SJCRH30 (cell line): ENCODE measurements around the gene ATF1. TPM values are rescaled to one million over a fixed set of nuclear protein-coding genes. Genes with fewer than 3 reads are reported as not detected.
"Not testable (repeated sequence)": the region's sequence is repeated elsewhere in the genome, so short reads cannot be mapped to it uniquely, and the experiment has no call there.

ENCODE experiments used
- DNase-seq, 2 experiments: peaks; one replicate each; pipeline ENCODE4 v3.0.0-alpha.2; 2015 to 2020
- H3K27ac ChIP-seq: fragments of 250-450 bp; sonication (Bioruptor Pico); 2 replicates; pipeline ENCODE4 v1.5.1; 2020; ENCODE audit warnings: mild to moderate bottlenecking, moderate library complexity
- H3K27me3 ChIP-seq: fragments of 250-450 bp; sonication (Bioruptor Pico); 2 replicates; pipeline ENCODE4 v1.5.1; 2020; ENCODE audit warnings: mild to moderate bottlenecking, moderate library complexity
- H3K36me3 ChIP-seq: fragments of 250-450 bp; sonication (Bioruptor Pico); 2 replicates; pipeline ENCODE4 v1.5.1; 2020; ENCODE audit warnings: mild to moderate bottlenecking, moderate library complexity
- H3K4me1 ChIP-seq: fragments of 250-450 bp; sonication (Bioruptor Pico); 2 replicates; pipeline ENCODE4 v1.5.1; 2020; ENCODE audit warnings: mild to moderate bottlenecking, moderate library complexity
- H3K4me3 ChIP-seq: fragments of 250-450 bp; sonication (Bioruptor Pico); 2 replicates; pipeline ENCODE4 v1.5.1; 2020; ENCODE audit warnings: mild to moderate bottlenecking, moderate library complexity
- H3K9me3 ChIP-seq: fragments of 250-450 bp; sonication (Bioruptor Pico); replicated peaks from 2 replicates; pipeline ENCODE4 v1.5.1; 2020; ENCODE audit warnings: mild to moderate bottlenecking, moderate library complexity
- total RNA-seq: library from RNA; depleted of rRNA; stranded (reverse); fragments of >200 nt; shearing (Covaris generic); gene quantifications from 2 replicates; pipeline ENCODE4 v1.2.3, GENCODE V29; 2014; rRNA removed

Gene ATF1
- total RNA-seq, 1 experiment from 2014 or later: 56.4 TPM

DNA sequence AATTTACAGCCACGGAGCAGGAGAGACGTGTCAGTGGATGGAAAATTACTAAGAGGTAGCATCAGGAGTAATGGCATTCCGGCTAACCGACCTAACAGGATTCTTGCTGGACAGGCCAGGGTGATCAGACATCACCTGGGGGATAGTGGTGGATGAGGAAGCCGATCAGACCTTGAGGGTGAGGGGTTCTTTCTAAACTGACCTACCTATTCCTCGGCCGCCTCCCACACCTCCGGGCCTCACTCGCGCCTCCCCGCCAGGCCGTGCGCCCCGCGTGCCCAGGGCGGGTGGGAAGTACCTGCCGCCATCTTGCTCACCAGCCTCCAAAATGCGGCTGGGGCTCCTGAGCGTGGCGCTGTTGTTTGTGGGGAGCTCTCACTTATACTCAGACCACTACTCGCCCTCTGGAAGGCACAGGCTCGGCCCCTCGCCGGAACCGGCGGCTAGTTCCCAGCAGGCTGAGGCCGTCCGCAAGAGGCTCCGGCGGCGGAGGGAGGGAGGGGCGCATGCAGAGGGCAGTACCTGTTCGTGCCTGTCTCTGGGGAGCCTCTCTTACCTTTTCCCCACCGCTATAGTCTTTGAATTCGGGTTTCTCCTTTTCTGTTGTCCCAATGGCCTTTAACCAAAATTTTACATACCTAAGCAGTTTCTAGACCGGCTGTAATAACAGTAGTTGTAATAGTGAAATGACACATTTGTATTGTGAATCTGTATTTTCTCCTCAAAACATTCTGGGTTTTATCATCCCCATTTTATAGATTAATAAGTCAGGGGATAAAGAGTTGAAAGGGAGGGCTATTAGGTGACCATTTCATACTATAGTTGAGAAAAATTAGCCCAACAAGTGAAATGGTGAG is 79.0 kb downstream of the ATF1 start, which contains the start of gene TMPRSS12:
TSS of gene TMPRSS12 (plus strand) at position 290 of the 857 bp plus-strand sequence. CDS start at position 329, 39 bp downstream.
- Histone ChIP-seq H3K27me3 (no peaks in the 10 kb centered on the region), H3K36me3 (no peaks in the 10 kb centered on the region), H3K9me3 (no peaks in the 10 kb centered on the region), H3K4me3 (no peak within 1 kb of the TSS), H3K4me1 (no peaks in the 10 kb centered on the region), H3K27ac (no peak within 1 kb of the TSS)
- no peak for DNase-seq

- no peak for DNase-seq
- no peaks in the 10 kb centered on the region for H3K9me3 ChIP-seq
- H3K27ac ChIP-seq: no peak overlapping the region
- H3K27me3 ChIP-seq: no peaks in the 10 kb centered on the region
- H3K36me3 ChIP-seq: no peaks in the 10 kb centered on the region
- no peaks in the 10 kb centered on the region for H3K4me1 ChIP-seq
- no peak overlapping the region for H3K4me3 ChIP-seq
Observed at GRCh38 chr12:50845021-50845647, 81.2 kb downstream of the ATF1 start.

DNA sequence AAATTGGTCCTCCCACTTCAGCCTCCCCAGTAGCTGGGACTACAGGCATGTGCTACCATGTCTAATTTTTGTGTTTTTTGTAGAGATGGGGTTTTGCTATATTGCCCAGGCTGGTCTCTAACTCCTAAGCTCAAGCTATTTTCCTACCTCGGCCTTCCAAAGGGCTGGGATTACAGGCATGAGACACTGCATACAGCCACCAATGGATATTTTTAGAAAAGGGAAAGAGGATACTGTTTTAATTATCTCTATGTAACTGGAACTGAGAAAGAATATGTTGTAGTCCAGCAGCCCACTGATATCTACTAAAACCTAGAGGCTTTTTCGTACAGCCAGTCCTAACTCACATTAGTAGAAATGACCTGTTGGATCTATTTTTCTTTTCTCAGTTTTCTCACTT is 85.1 kb downstream of the ATF1 start:
- Histone ChIP-seq H3K27ac (no peak overlapping the region), H3K36me3 (no peaks in the 10 kb centered on the region), H3K4me3 (no peak overlapping the region), H3K9me3 (peaks cover 6% of the 10 kb centered on the region; the same call in 1 of the 2 replicates), H3K27me3 (peaks cover 3% of the 10 kb centered on the region; the same call in 1 of the 2 replicates), H3K4me1 (no peaks in the 10 kb centered on the region)
- DNase-seq: no peak

- H3K4me3 ChIP-seq, H3K27me3 ChIP-seq, H3K4me1 ChIP-seq, H3K36me3 ChIP-seq, H3K27ac ChIP-seq, H3K9me3 ChIP-seq, DNase-seq: not testable (repeated sequence)
Observed at GRCh38 chr12:50855218-50855617, 91.3 kb downstream of the ATF1 start.

GRCh38 chr12:50855679-50856078 is 91.8 kb downstream of the ATF1 start:
- not testable (repeated sequence) for H3K9me3 ChIP-seq, H3K4me1 ChIP-seq

GRCh38 chr12:50859621-50860310 is 95.9 kb downstream of the ATF1 start:
- H3K4me3 ChIP-seq: no peak overlapping the region
- H3K4me1 ChIP-seq: no peaks in the 10 kb centered on the region
- no peak overlapping the region for H3K27ac ChIP-seq
- H3K36me3 ChIP-seq: no peaks in the 10 kb centered on the region
- H3K27me3 ChIP-seq: no peaks in the 10 kb centered on the region; the same call in 1 of the 2 replicates
- H3K9me3 ChIP-seq: peaks cover 3% of the 10 kb centered on the region
- no peak for DNase-seq

More at GRCh38 chr12:50855679-50856078, 91.8 kb downstream of the ATF1 start:
- not testable (repeated sequence) for H3K36me3 ChIP-seq, H3K4me3 ChIP-seq, H3K27ac ChIP-seq, H3K27me3 ChIP-seq, DNase-seq

DNA sequence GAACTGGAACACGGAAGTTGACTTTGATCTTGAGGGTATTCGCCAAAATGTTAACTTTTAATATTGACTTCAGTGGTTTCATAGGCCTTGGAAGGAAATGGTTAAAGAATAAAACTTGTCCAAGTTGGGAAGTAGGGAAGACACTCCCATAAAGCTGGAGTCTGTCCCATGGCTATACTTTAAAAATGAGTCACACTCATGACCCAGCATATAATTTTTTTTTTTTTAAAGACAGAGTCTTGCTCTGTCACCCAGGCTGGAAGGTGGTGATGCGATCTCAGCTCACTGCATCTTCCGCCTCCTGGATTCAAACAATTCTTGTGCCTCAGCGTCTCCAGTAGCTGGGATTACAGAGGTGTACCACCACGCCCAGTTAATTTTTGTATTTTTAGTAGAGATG is 98.4 kb downstream of the ATF1 start:
- Histone ChIP-seq H3K27ac (no peak overlapping the region), H3K27me3 (no peaks in the 10 kb centered on the region; the same call in 1 of the 2 replicates), H3K4me1 (no peaks in the 10 kb centered on the region), H3K4me3 (no peak overlapping the region), H3K36me3 (no peaks in the 10 kb centered on the region), H3K9me3 (peaks cover 4% of the 10 kb centered on the region)
- no peak for DNase-seq

DNA sequence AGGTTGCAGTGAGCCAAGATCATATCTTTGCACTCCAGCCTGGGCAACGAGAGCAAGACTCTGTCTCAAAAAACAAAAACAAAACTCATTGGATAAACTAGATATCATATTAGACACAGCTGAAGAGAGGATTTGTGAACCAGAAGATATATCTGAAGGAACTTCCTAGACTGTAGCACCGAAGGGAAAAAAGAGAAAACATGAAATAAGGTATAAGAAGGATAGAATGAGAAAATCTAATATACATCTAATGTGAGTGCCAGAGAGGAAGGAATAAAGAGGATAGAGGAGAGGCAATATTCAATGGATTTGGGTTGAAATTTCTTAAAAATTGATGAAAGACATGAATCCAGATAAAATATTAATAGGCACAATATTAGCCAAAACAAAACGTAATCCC is 101.4 kb downstream of the ATF1 start:
- Histone ChIP-seq H3K27me3 (no peaks in the 10 kb centered on the region; the same call in 1 of the 2 replicates), H3K9me3 (peaks cover 8% of the 10 kb centered on the region), H3K36me3 (no peaks in the 10 kb centered on the region), H3K27ac (no peak overlapping the region), H3K4me3 (no peak overlapping the region), H3K4me1 (no peaks in the 10 kb centered on the region)
- DNase-seq: no peak

GRCh38 chr12:50868881-50869280 is 105.0 kb downstream of the ATF1 start:
- H3K27ac ChIP-seq, H3K36me3 ChIP-seq, H3K4me3 ChIP-seq, H3K27me3 ChIP-seq, DNase-seq, H3K4me1 ChIP-seq: not testable (repeated sequence)
- peaks cover 12% of the 10 kb centered on the region for H3K9me3 ChIP-seq

Other genes with a start within 250 kb of the ATF1 start
- not detected in 2 replicates for gene TMPRSS12, start 78.8 kb downstream of the ATF1 start, total RNA-seq
- not detected in 2 replicates for gene HIGD1C, start 188.4 kb downstream of the ATF1 start, total RNA-seq